Measurements from ENCODE around the gene SSPN.

DNA sequence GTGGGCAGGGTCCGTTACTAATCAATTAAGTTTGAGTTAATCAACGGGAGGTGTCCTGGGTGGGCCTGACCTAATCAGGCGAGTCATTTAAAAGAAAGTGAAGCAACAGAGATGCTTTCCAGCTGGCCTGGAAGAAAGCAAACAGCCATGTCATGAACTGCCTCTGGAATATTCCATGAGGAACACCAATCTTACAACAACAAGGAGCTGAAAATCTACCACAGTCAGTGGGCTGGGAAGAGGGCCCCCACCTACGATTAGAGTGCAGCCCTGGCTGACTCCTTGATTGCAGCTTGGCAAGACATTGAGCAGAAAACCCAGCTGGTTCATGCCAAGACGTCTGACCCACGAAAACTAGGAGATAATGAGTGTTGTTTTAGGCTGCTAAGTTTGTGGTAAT is 56.2 kb downstream of the SSPN start:
- TF ChIP-seq, protein P1, sequence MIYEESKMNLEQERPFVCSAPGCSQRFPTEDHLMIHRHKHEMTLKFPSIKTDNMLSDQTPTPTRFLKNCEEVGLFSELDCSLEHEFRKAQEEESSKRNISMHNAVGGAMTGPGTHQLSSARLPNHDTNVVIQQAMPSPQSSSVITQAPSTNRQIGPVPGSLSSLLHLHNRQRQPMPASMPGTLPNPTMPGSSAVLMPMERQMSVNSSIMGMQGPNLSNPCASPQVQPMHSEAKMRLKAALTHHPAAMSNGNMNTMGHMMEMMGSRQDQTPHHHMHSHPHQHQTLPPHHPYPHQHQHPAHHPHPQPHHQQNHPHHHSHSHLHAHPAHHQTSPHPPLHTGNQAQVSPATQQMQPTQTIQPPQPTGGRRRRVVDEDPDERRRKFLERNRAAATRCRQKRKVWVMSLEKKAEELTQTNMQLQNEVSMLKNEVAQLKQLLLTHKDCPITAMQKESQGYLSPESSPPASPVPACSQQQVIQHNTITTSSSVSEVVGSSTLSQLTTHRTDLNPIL (CRISPR knock-in tag; IDR thresholded peaks at IDR 0.05; ENCODE audit: low read depth), result no peak
- TF ChIP-seq TOX (CRISPR knock-in tag; IDR thresholded peaks at IDR 0.05; ENCODE audit: borderline replicate concordance) (no peak), ZNF565 (CRISPR knock-in tag; conservative IDR thresholded peaks at IDR 0.05; ENCODE audit: low read depth) (no peak), ZFP3 (CRISPR knock-in tag; IDR thresholded peaks at IDR 0.05) (no peak), PPARA (CRISPR knock-in tag; IDR thresholded peaks at IDR 0.05; ENCODE audit: borderline replicate concordance) (no peak), GLIS3 (CRISPR knock-in tag; IDR thresholded peaks at IDR 0.05) (no peak)
- TF ChIP-seq, protein P2, sequence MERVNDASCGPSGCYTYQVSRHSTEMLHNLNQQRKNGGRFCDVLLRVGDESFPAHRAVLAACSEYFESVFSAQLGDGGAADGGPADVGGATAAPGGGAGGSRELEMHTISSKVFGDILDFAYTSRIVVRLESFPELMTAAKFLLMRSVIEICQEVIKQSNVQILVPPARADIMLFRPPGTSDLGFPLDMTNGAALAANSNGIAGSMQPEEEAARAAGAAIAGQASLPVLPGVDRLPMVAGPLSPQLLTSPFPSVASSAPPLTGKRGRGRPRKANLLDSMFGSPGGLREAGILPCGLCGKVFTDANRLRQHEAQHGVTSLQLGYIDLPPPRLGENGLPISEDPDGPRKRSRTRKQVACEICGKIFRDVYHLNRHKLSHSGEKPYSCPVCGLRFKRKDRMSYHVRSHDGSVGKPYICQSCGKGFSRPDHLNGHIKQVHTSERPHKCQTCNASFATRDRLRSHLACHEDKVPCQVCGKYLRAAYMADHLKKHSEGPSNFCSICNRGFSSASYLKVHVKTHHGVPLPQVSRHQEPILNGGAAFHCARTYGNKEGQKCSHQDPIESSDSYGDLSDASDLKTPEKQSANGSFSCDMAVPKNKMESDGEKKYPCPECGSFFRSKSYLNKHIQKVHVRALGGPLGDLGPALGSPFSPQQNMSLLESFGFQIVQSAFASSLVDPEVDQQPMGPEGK (CRISPR knock-in tag; IDR thresholded peaks at IDR 0.05; ENCODE audit: borderline replicate concordance), result no peak

Measured in SK-N-SH treated with all-trans-retinoic acid at 6 μM for 48 hours (cell line).